T-cell (primary cell): ENCODE results near the gene CCDC124. TPM values are rescaled to one million over a fixed set of nuclear protein-coding genes. Genes with fewer than 3 reads are reported as not detected.

ENCODE experiments used
- ATAC-seq, 4 experiments: fragments of 200-7000 bp in 3 of 4; fragments of 150-1000 bp in 1 of 4; cut with Tn5 transposase; replicated peaks in 1 of 4; 1 replicate in 3 of 4; 2 replicates in 1 of 4; pipeline ENCODE4 v1.10.0; 2021; ENCODE audit warnings: moderate library complexity in 3 of 4, mild to moderate bottlenecking in 2 of 4, moderate number of reproducible peaks in 1 of 4
- CTCF ChIA-PET, 2 donors: fragments of 300-600 bp; sonication (Branson Sonifier 250); formaldehyde crosslinking; loops; one replicate each; lab custom pipeline; 2022; ENCODE audit warnings: antibody characterized with exemption in 2 of 2; lab: Charles Lee
- POLR2A ChIA-PET, 2 donors: fragments of 300-600 bp; sonication (Branson Sonifier 250); formaldehyde crosslinking; loops; one replicate each; lab custom pipeline; 2022; ENCODE audit warnings: antibody characterized with exemption in 2 of 2; lab: Charles Lee
- DNase-seq, 35 experiments: peaks; one replicate each; pipeline versions ENCODE4 v3.0.0 to v3.0.0-alpha.2; 2013 to 2023
- H3K27ac ChIP-seq: one replicate; pipeline ENCODE4 v1.5.1; 2013; ENCODE audit warnings: low read length
- H3K27me3 ChIP-seq, 2 experiments: replicated peaks in 1 of 2; 1 replicate in 1 of 2; 2 replicates in 1 of 2; pipeline versions ENCODE4 v1.6.1 to v1.7.0; 2013; ENCODE audit warnings: low read length in 1 of 2, mixed read lengths in 1 of 2; ENCODE audit not compliant: control insufficient read depth in 2 of 2, insufficient read depth in 2 of 2; ENCODE audit errors: extremely low read depth in 1 of 2
- H3K36me3 ChIP-seq, 2 donors: 1 replicate in 1 of 2; 2 replicates in 1 of 2; pipeline versions ENCODE4 v1.6.1 to v1.7.0; 2013; ENCODE audit warnings: low read length in 1 of 2; ENCODE audit not compliant: control insufficient read depth in 2 of 2, insufficient read depth in 1 of 2; ENCODE audit errors: extremely low read depth in 1 of 2
- H3K4me1 ChIP-seq, 2 experiments: 1 replicate in 1 of 2; 2 replicates in 1 of 2; pipeline versions ENCODE4 v1.6.1 to v1.7.0; 2013; ENCODE audit warnings: low read length in 2 of 2, mixed read lengths in 1 of 2; ENCODE audit not compliant: insufficient read depth in 2 of 2, control insufficient read depth in 1 of 2; ENCODE audit errors: extremely low read depth in 1 of 2
- H3K4me3 ChIP-seq, 2 donors: 1 replicate in 1 of 2; 2 replicates in 1 of 2; pipeline versions ENCODE4 v1.5.1 to v1.7.0; 2013; ENCODE audit warnings: mild to moderate bottlenecking in 2 of 2, low read length in 1 of 2, moderate library complexity in 1 of 2; ENCODE audit not compliant: control insufficient read depth in 1 of 2; ENCODE audit errors: extremely low read depth in 1 of 2
- H3K9me3 ChIP-seq: 2 replicates; pipeline ENCODE4 v1.7.0; 2013
- H3K27ac Mint-ChIP-seq, 2 donors: one replicate each; pipeline ENCODE4 v1.8.0; 2020 to 2021; ENCODE audit warnings: mild to moderate bottlenecking in 2 of 2, mixed read lengths in 2 of 2
- H3K27me3 Mint-ChIP-seq, 2 donors: one replicate each; pipeline ENCODE4 v1.8.0; 2021 to 2022; ENCODE audit warnings: mixed read lengths in 2 of 2
- H3K36me3 Mint-ChIP-seq: one replicate; pipeline ENCODE4 v1.8.0; 2021; ENCODE audit warnings: mixed read lengths
- H3K4me1 Mint-ChIP-seq, 3 donors: one replicate each; pipeline ENCODE4 v1.8.0; 2020 to 2022; ENCODE audit warnings: mixed read lengths in 3 of 3, mild to moderate bottlenecking in 1 of 3
- H3K4me3 Mint-ChIP-seq, 3 donors: one replicate each; pipeline ENCODE4 v1.8.0; 2020 to 2022; ENCODE audit warnings: mild to moderate bottlenecking in 3 of 3, mixed read lengths in 3 of 3, moderate library complexity in 3 of 3
- H3K9me3 Mint-ChIP-seq, 3 donors: one replicate each; pipeline ENCODE4 v1.8.0; 2020 to 2022; ENCODE audit warnings: mixed read lengths in 3 of 3
- WGBS: methylation state at CpG from one replicate; pipeline ENCODE4 v1.1.5; 2013; ENCODE audit warnings: missing lambda C conversion rate; ENCODE audit not compliant: insufficient coverage; 5-methylcytosine and 5-hydroxymethylcytosine counted together
- total RNA-seq, 35 experiments: library from RNA in 6 of 35; stranded (reverse) in 6 of 35; fragments of 120-200 nt in 1 of 35; gene quantifications; one replicate each; pipeline versions ENCODE4 v1.2.1 to v1.2.4 and lab custom pipeline; 2013 to 2026

Gene CCDC124
- total RNA-seq, 5 donors from 2014 or later (not counting 1 experiment from before 2014, with no cell fraction given), result 24.8 to 51.1 (median 41.5) TPM

- CTCF ChIA-PET, result interaction anchor here (0.5 to 1.2 kb wide), 8 partner anchors 15 to 140 kb away, joined by 3 to 7 read pairs (median 4); partner anchors contain the start of genes CCDC124 (in 1 of the 2) and RPL18A (in 1 of the 2)
These were observed 15.1 kb downstream of the CCDC124 start for GRCh38 chr19:17947815-17948513.

GRCh38 chr19:17948514-17948900 is 15.7 kb downstream of the CCDC124 start:
- H3K4me1 ChIP-seq, result peaks cover 2 to 65% of the 10 kb centered on the region in 2 experiments
- H3K9me3 ChIP-seq, result no peaks in the 10 kb centered on the region
- peaks cover 0 to 5% of the 10 kb centered on the region in 2 donors for H3K36me3 ChIP-seq
- peaks cover 23 to 40% of the 10 kb centered on the region in 2 donors for H3K27me3 Mint-ChIP-seq
- H3K4me1 Mint-ChIP-seq, result peaks cover 46 to 60% (median 46%) of the 10 kb centered on the region in 3 donors
- H3K27ac Mint-ChIP-seq, result no peak overlapping the region
- ChIA-PET CTCF (interaction anchor here (0.6 kb wide), 3 partner anchors 49 to 149 kb away, joined by 3 to 5 read pairs (median 3); no protein-coding TSS in a partner anchor), POLR2A (interaction anchor here (0.5 to 0.6 kb wide), 3 partner anchors 46 to 331 kb away, joined by 3 to 5 read pairs (median 4); no protein-coding TSS in a partner anchor)
- H3K4me3 Mint-ChIP-seq, result peak overlapping the region; percentile 50 to 80 (median 65)
- ATAC-seq (no peak), DNase-seq (no peak)
- peaks cover 2% of the 10 kb centered on the region for H3K36me3 Mint-ChIP-seq
- no peaks in the 10 kb centered on the region for H3K9me3 Mint-ChIP-seq
- H3K27ac ChIP-seq, result no peak overlapping the region
- WGBS, result 0% methylated on average over 2 of the region's 16 CpGs
- peaks cover 0 to 50% of the 10 kb centered on the region in 2 experiments for H3K27me3 ChIP-seq
- peak overlapping the region; percentile 36 to 53 for H3K4me3 ChIP-seq

More at GRCh38 chr19:17947815-17948513, 15.1 kb downstream of the CCDC124 start:
- H3K4me1 ChIP-seq, result peaks cover 2 to 60% of the 10 kb centered on the region in 2 experiments
- no peaks in the 10 kb centered on the region for H3K9me3 ChIP-seq
- H3K27me3 ChIP-seq, result peaks cover 0 to 45% of the 10 kb centered on the region in 2 experiments
- H3K4me3 ChIP-seq, result peak overlapping the region in 1 of 2 donors; percentile 53
- ATAC-seq (peak; percentile 71 to 79 (median 77)), DNase-seq (peak; percentile 85 to 98 (median 93))
- H3K27me3 Mint-ChIP-seq, result peaks cover 18 to 35% of the 10 kb centered on the region in 2 donors
- peak overlapping the region; percentile 50 to 80 (median 65) for H3K4me3 Mint-ChIP-seq
- peak overlapping the region; percentile 95 for H3K27ac ChIP-seq
- POLR2A ChIA-PET, result interaction anchor here (0.5 to 0.7 kb wide), 5 partner anchors 15 to 84 kb away, joined by 3 to 9 read pairs (median 4); partner anchors contain the start of gene CCDC124 (in 1 of the 2)
- H3K27ac Mint-ChIP-seq, result no peak overlapping the region
- H3K4me1 Mint-ChIP-seq, result peaks cover 46 to 55% (median 46%) of the 10 kb centered on the region in 3 donors
- H3K36me3 Mint-ChIP-seq, result peaks cover 2% of the 10 kb centered on the region
- H3K36me3 ChIP-seq, result peaks cover 0 to 6% of the 10 kb centered on the region in 2 donors
- WGBS, result under 1% methylated on average over 42 of the region's 92 CpGs
- H3K9me3 Mint-ChIP-seq, result no peaks in the 10 kb centered on the region

GRCh38 chr19:17948931-17949930 is 16.4 kb downstream of the CCDC124 start:
- ChIA-PET CTCF (interaction anchor here (0.6 kb wide), 4 partner anchors 46 to 210 kb away, joined by 3 to 6 read pairs (median 3); no protein-coding TSS in a partner anchor), POLR2A (interaction anchor here in 1 of 2 donors (0.5 to 0.6 kb wide), 2 partner anchors 51 to 330 kb away, joined by 3 to 5 read pairs; no protein-coding TSS in a partner anchor)
- WGBS, result 20% methylated on average over 29 of the region's 49 CpGs
- DNase-seq (peak in 2 of 35 experiments; percentile 18 to 48), ATAC-seq (no peak)
- Histone ChIP-seq H3K9me3 (no peaks in the 10 kb centered on the region), H3K36me3 (peaks cover 0 to under 1% of the 10 kb centered on the region in 2 donors), H3K27ac (no peak overlapping the region), H3K4me1 (peaks cover 2 to 65% of the 10 kb centered on the region in 2 experiments), H3K4me3 (peak overlapping the region; percentile 36 to 53), H3K27me3 (peaks cover 0 to 57% of the 10 kb centered on the region in 2 experiments)
- Mint-ChIP-seq H3K9me3 (no peaks in the 10 kb centered on the region), H3K4me1 (peaks cover 46 to 60% (median 46%) of the 10 kb centered on the region in 3 donors), H3K27ac (peak overlapping the region in 1 of 2 donors; percentile 78), H3K4me3 (peak overlapping the region; percentile 63 to 80 (median 65)), H3K36me3 (peaks cover 1% of the 10 kb centered on the region), H3K27me3 (peaks cover 28 to 47% of the 10 kb centered on the region in 2 donors)

- H3K9me3 Mint-ChIP-seq, result no peaks in the 10 kb centered on the region
These were observed 17.1 kb downstream of the CCDC124 start for GRCh38 chr19:17949956-17950309.

GRCh38 chr19:17950310-17951156 is 17.7 kb downstream of the CCDC124 start:
- no peaks in the 10 kb centered on the region for H3K36me3 ChIP-seq
- DNase-seq (peak in 28 of 35 experiments; percentile 22 to 72 (median 40)), ATAC-seq (peak in 1 of 4 experiments; percentile 13)
- no peaks in the 10 kb centered on the region for H3K36me3 Mint-ChIP-seq
- peaks cover 46 to 60% (median 46%) of the 10 kb centered on the region in 3 donors for H3K4me1 Mint-ChIP-seq
- H3K9me3 ChIP-seq, result no peaks in the 10 kb centered on the region
- peak overlapping the region; percentile 52 to 80 (median 65) for H3K4me3 Mint-ChIP-seq
- ChIA-PET CTCF (interaction anchor here in 1 of 2 donors (0.6 kb wide), 1 partner anchor 44 kb away, joined by 6 read pairs; no protein-coding TSS in a partner anchor), POLR2A (no interaction called here)
- H3K4me3 ChIP-seq, result peak overlapping the region; percentile 2 to 12
- H3K27me3 Mint-ChIP-seq, result peaks cover 32 to 55% of the 10 kb centered on the region in 2 donors
- H3K27ac ChIP-seq, result no peak overlapping the region
- peak overlapping the region in 1 of 2 donors; percentile 19 for H3K27ac Mint-ChIP-seq
- no peaks in the 10 kb centered on the region for H3K9me3 Mint-ChIP-seq
- H3K4me1 ChIP-seq, result peaks cover 2 to 65% of the 10 kb centered on the region in 2 experiments
- 0% methylated on average over 19 of the region's 48 CpGs for WGBS
- H3K27me3 ChIP-seq, result peaks cover 0 to 67% of the 10 kb centered on the region in 2 experiments

More at GRCh38 chr19:17949956-17950309, 17.1 kb downstream of the CCDC124 start:
- DNase-seq, result peak in 1 of 35 experiments; percentile 29
- H3K4me1 Mint-ChIP-seq, result peaks cover 46 to 60% (median 46%) of the 10 kb centered on the region in 3 donors
- no peak for ATAC-seq
- peaks cover 2 to 65% of the 10 kb centered on the region in 2 experiments for H3K4me1 ChIP-seq
- peaks cover 0 to 64% of the 10 kb centered on the region in 2 experiments for H3K27me3 ChIP-seq
- H3K27ac ChIP-seq, result no peak overlapping the region
- no peaks in the 10 kb centered on the region for H3K9me3 ChIP-seq
- ChIA-PET POLR2A (no interaction called here), CTCF (interaction anchor here in 1 of 2 donors (0.6 kb wide), 1 partner anchor 45 kb away, joined by 6 read pairs; no protein-coding TSS in a partner anchor)
- H3K36me3 Mint-ChIP-seq, result no peaks in the 10 kb centered on the region
- H3K36me3 ChIP-seq, result no peaks in the 10 kb centered on the region
- peak overlapping the region; percentile 2 to 12 for H3K4me3 ChIP-seq
- WGBS, result 9% methylated on average over 7 of the region's 11 CpGs
- H3K27ac Mint-ChIP-seq, result peak overlapping the region in 1 of 2 donors; percentile 78
- H3K4me3 Mint-ChIP-seq, result peak overlapping the region; percentile 52 to 80 (median 65)
- H3K27me3 Mint-ChIP-seq, result peaks cover 32 to 54% of the 10 kb centered on the region in 2 donors
